GM12892 (cell line): ENCODE data around the gene CNTNAP5.

Experiments
- DNase-seq: peaks from one replicate; pipeline ENCODE4 v3.0.0; 2011; ENCODE audit not compliant: insufficient read length
- FAIRE-seq: peaks from 2 replicates; lab custom pipeline; 2011; peaks lifted over from hg19 to GRCh38; lab: Jason Lieb, UNC
- POLR2A ChIP-seq: IDR thresholded peaks from 2 replicates; pipeline ENCODE4 v1.6.1; 2011; ENCODE audit warnings: low read depth, low read length, control low read depth
- POLR2AphosphoS5 ChIP-seq: IDR thresholded peaks from 2 replicates; pipeline ENCODE4 v1.6.1; 2011; ENCODE audit warnings: low read depth, low read length, control low read depth
- TAF1 ChIP-seq: IDR thresholded peaks from 2 replicates; pipeline ENCODE4 v1.6.1; 2011; ENCODE audit warnings: low read depth, mild to moderate bottlenecking, control low read depth, low read length, borderline replicate concordance

CNTNAP5 gene

GRCh38 chr2:124131276-124131675 lies 106.2 kb downstream of the CNTNAP5 start:
- FAIRE-seq, result no peak
- no peak for TF ChIP-seq POLR2AphosphoS5
- no peak for TF ChIP-seq POLR2A
- TF ChIP-seq TAF1, result no peak
- no peak for DNase-seq

GRCh38 chr2:124136110-124136509 lies 111.0 kb downstream of the CNTNAP5 start:
- TF ChIP-seq POLR2AphosphoS5, result no peak
- TF ChIP-seq POLR2A, result no peak
- TF ChIP-seq TAF1, result no peak
- DNase-seq (no peak), FAIRE-seq (no peak)

DNA sequence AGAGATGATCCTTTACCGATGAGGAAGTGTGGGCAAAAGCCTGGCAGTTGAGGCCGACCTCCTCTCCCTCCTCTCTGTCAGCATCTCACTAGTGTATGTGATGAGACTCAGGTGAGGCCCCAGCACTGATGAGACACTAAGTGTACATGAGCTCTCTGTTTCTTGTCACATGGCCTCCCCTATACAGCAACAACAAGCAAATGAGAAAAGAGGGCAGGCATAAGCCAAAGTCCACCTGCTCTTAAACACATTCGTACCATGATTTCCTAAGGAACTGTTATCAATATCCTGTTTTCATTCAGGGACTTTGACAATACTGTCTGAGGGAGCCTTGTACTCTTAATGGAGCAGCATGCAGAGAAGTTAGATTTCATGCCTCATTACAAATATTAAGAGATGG lies 113.0 kb downstream of the CNTNAP5 start:
- DNase-seq, result no peak
- no peak for FAIRE-seq
- no peak for TF ChIP-seq TAF1
- no peak for TF ChIP-seq POLR2A
- TF ChIP-seq POLR2AphosphoS5, result no peak

DNA sequence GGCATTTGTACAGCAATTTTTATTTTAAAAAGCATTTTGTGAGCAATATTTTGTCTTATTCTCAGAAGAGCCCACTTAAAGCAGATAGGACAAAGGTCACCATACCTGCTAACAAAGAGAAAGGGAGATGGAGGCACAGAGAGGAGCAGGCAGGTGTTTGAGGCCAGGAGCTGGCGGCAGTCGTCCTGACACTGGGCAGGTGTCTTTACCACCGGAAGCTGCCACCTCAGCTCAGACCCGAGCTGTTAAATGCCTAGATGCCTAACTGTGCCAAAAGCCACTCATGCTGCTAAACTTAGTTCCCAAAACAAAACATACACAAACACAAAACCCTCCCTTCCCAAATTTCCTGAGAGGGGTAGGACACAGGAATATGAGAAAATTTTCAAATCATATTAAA lies 120.9 kb downstream of the CNTNAP5 start:
- no peak for DNase-seq
- FAIRE-seq, result no peak
- TF ChIP-seq POLR2A (no peak), TAF1 (no peak), POLR2AphosphoS5 (no peak)

DNA sequence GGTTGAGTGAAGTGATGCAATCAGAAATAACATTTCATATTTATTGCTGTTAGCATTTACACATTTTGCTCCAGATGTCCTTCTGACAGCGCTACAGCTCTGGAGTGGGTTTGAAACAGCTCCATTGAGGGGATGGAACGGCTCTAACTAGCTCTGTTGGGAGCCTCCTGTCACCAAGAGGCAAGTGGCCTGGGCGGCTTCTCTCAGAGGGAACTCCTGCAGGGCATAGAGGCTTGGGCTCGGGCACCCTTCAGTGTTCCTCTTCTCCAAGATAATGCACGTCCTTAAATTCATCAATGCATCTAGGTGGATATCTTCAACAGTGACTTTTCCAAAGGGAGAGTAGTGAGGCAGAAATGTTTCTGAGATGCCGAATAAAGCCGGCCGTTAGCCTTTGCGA lies 122.5 kb downstream of the CNTNAP5 start:
- DNase-seq, result no peak
- TF ChIP-seq TAF1 (no peak), POLR2AphosphoS5 (no peak), POLR2A (no peak)
- FAIRE-seq, result no peak

DNA sequence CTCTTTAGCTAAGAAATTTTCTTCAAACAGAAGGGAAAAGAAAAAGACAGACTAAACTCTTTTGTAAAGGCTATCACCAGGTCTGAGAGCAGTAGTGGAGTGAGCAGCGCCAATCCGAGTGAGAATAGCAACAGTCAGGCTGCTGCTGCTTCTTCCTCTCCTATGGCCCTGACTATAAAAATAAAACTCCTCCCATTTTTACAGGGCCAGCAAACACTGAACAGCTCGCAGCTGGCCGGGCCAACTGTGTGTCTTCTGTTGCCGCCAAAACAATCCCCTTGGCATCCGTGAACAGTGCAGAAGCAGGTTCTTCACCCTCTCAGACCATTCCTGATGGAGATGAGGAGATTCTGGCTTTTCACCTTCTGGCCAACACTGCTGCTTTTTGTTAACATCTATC lies 124.5 kb downstream of the CNTNAP5 start:
- FAIRE-seq, result no peak
- TF ChIP-seq POLR2AphosphoS5, result no peak
- TF ChIP-seq POLR2A, result no peak
- no peak for TF ChIP-seq TAF1

GRCh38 chr2:124151691-124152090 lies 126.6 kb downstream of the CNTNAP5 start:
- no peak for FAIRE-seq
- DNase-seq, result no peak
- no peak for TF ChIP-seq TAF1
- no peak for TF ChIP-seq POLR2AphosphoS5
- no peak for TF ChIP-seq POLR2A

More for the DNA sequence above, 124.5 kb downstream of the CNTNAP5 start:
- DNase-seq, result no peak

DNA sequence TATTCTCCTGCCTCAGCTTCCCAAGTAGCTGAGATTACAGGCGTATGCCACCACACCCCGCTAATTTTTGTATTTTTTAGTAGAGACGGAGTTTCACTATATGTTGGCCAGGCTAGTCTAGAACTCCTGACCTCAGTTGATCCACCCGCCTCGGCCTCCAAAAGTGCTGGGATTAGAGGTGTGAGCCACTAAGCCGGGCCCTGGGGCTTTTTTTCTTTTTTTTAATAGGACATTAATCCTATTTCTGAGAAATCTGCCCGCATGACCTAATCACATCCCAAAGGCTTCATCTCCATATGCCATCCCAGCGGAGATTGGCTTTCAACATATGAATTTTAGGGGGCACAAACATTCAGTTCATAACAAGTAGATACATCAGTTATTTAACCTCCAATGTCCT lies 128.6 kb downstream of the CNTNAP5 start:
- DNase-seq, result no peak
- FAIRE-seq, result no peak
- TF ChIP-seq POLR2AphosphoS5 (no peak), TAF1 (no peak), POLR2A (no peak)

GRCh38 chr2:124159166-124159565 lies 134.1 kb downstream of the CNTNAP5 start:
- FAIRE-seq, result no peak
- no peak for TF ChIP-seq POLR2AphosphoS5
- TF ChIP-seq POLR2A, result no peak
- no peak for TF ChIP-seq TAF1
- DNase-seq, result no peak

- TF ChIP-seq TAF1 (no peak), POLR2AphosphoS5 (no peak), POLR2A (no peak)
- no peak for FAIRE-seq
These were observed 136.5 kb downstream of the CNTNAP5 start for GRCh38 chr2:124161542-124161941.

GRCh38 chr2:124162256-124162655 lies 137.2 kb downstream of the CNTNAP5 start:
- TF ChIP-seq POLR2A (no peak), TAF1 (no peak), POLR2AphosphoS5 (no peak)
- DNase-seq (no peak), FAIRE-seq (no peak)

More at GRCh38 chr2:124161542-124161941, 136.5 kb downstream of the CNTNAP5 start:
- DNase-seq, result no peak

- no peak for FAIRE-seq
- no peak for DNase-seq
- TF ChIP-seq POLR2A, result no peak
- TF ChIP-seq POLR2AphosphoS5, result no peak
- no peak for TF ChIP-seq TAF1
These were observed 138.8 kb downstream of the CNTNAP5 start for GRCh38 chr2:124163840-124164239.

GRCh38 chr2:124165698-124166097 lies 140.6 kb downstream of the CNTNAP5 start:
- TF ChIP-seq POLR2AphosphoS5 (no peak), POLR2A (no peak), TAF1 (no peak)
- FAIRE-seq (no peak), DNase-seq (no peak)
